ENCODE results near the gene PSMA6. TPM values are rescaled to one million over a fixed set of nuclear protein-coding genes. Genes with fewer than 3 reads are reported as not detected.

Gene PSMA6
- total RNA-seq, 1 experiment from 2014 or later = 307 TPM

GRCh38 chr14:35301735-35302528 is 9.8 kb downstream of the PSMA6 start:
- Histone ChIP-seq H3K4me3 (ENCODE audit: low read length) (no peak overlapping the region), H3K4me2 (ENCODE audit: low read length) (no peak overlapping the region), H3K9me2 (replicated peaks; ENCODE audit: low read length) (no peaks in the 10 kb centered on the region), H3F3A (ENCODE audit: low read length, unreplicated experiment) (no peaks in the 10 kb centered on the region), H3K9me3 (ENCODE audit: low read length) (no peaks in the 10 kb centered on the region), H3K79me2 (ENCODE audit: low read length) (peaks cover 100% of the 10 kb centered on the region), H3K27ac (ENCODE audit: low read length) (no peak overlapping the region), H3K27me3 (ENCODE audit: low read length) (no peaks in the 10 kb centered on the region), H4K20me1 (ENCODE audit: low read length) (peaks cover 37% of the 10 kb centered on the region), H3K36me3 (ENCODE audit: low read depth, low read length) (0 out of 2 replicates have a peak, but pooled peaks cover 7% of the 10 kb centered on the region), H2AFZ (ENCODE audit: low read length) (no peak overlapping the region), H3K9ac (ENCODE audit: low read length) (no peak overlapping the region), H3K4me1 (ENCODE audit: insufficient read depth, low read length) (no peaks in the 10 kb centered on the region)
- no TSS peak for BruUV-seq (replicated peaks)
- ATAC-seq (no peak), DNase-seq (no peak)
- intact Hi-C loops (cut with micrococcal nuclease) = no loop called here
- TF ChIP-seq CTCF (conservative IDR thresholded peaks at IDR 0.05; ENCODE audit: low read depth, low read length) = no peak
- no peak for TF ChIP-seq EZH2 (IDR thresholded peaks at IDR 0.05; ENCODE audit: low read length, unreplicated experiment)
- TF ChIP-seq EZH2phosphoT487 (IDR thresholded peaks at IDR 0.05; ENCODE audit: borderline replicate concordance, low read length) = no peak
- ChIA-PET CTCF (no interaction called here), POLR2A (ENCODE audit: unreplicated experiment) (no interaction called here)

- TF ChIP-seq EZH2phosphoT487 (IDR thresholded peaks at IDR 0.05; ENCODE audit: borderline replicate concordance, low read length) (no peak), EZH2 (IDR thresholded peaks at IDR 0.05; ENCODE audit: low read length, unreplicated experiment) (no peak), CTCF (conservative IDR thresholded peaks at IDR 0.05; ENCODE audit: low read depth, low read length) (no peak)
- Histone ChIP-seq H3K79me2 (ENCODE audit: low read length) (peaks cover 99% of the 10 kb centered on the region), H3K27me3 (ENCODE audit: low read length) (no peaks in the 10 kb centered on the region), H3K36me3 (ENCODE audit: low read depth, low read length) (peaks cover 9% of the 10 kb centered on the region), H3K27ac (ENCODE audit: low read length) (no peak overlapping the region), H3K9ac (ENCODE audit: low read length) (no peak overlapping the region), H3F3A (ENCODE audit: low read length, unreplicated experiment) (no peaks in the 10 kb centered on the region), H3K4me2 (ENCODE audit: low read length) (no peak overlapping the region), H3K4me3 (ENCODE audit: low read length) (no peak overlapping the region), H3K9me2 (replicated peaks; ENCODE audit: low read length) (no peaks in the 10 kb centered on the region), H3K4me1 (ENCODE audit: insufficient read depth, low read length) (no peaks in the 10 kb centered on the region), H3K9me3 (ENCODE audit: low read length) (no peaks in the 10 kb centered on the region), H2AFZ (ENCODE audit: low read length) (no peak overlapping the region), H4K20me1 (ENCODE audit: low read length) (peaks cover 37% of the 10 kb centered on the region)
- intact Hi-C loops (cut with micrococcal nuclease) = no loop called here
- ATAC-seq (no peak), DNase-seq (no peak)
- ChIA-PET POLR2A (ENCODE audit: unreplicated experiment) (interaction anchor here (0.6 kb wide), 1 partner anchor 167 kb away, joined by 5 read pairs; no protein-coding TSS in a partner anchor), CTCF (interaction anchor here (1.0 kb wide), 1 partner anchor 76 kb away, joined by 4 read pairs; no protein-coding TSS in a partner anchor)
- no TSS peak for BruUV-seq (replicated peaks)
Measured at GRCh38 chr14:35303149-35303935, 11.2 kb downstream of the PSMA6 start.

Measured in PC-3 (cell line).